Measurements from ENCODE around the gene PPP3CA. TPM values are rescaled to one million over a fixed set of nuclear protein-coding genes. Genes with fewer than 3 reads are reported as not detected.

PPP3CA gene
- total and polyA plus RNA-seq, 2 donors from 2014 or later = 6.9 to 31.5 TPM

GRCh38 chr4:101232074-101232776, 115.1 kb downstream of the PPP3CA start:
- no peak for TF ChIP-seq CTCF (IDR thresholded peaks at IDR 0.05; ENCODE audit: borderline replicate concordance, extremely low read depth, insufficient read depth)
- no peaks in the 10 kb centered on the region for H3K36me3 ChIP-seq (ENCODE audit: control insufficient read depth in 2 of 3, insufficient read depth in 3 of 3, low read length in 3 of 3)
- H3K9ac ChIP-seq (ENCODE audit: low read length in 3 of 3) = no peak overlapping the region
- intact Hi-C loops (cut with DNase I) = no loop called here
- DNase-seq = no peak
- no peak overlapping the region for H3K27ac ChIP-seq (ENCODE audit: low read depth in 2 of 2, low read length in 2 of 2)
- FAIRE-seq = peak; percentile 64
- no peaks in the 10 kb centered on the region for H3K27me3 ChIP-seq (ENCODE audit: control insufficient read depth, insufficient read depth, low read length)
- H3K4me1 ChIP-seq (ENCODE audit: control insufficient read depth in 2 of 3, insufficient read depth in 2 of 3, low read depth in 1 of 3, low read length in 3 of 3) = no peaks in the 10 kb centered on the region
- H3K4me3 ChIP-seq (ENCODE audit: low read length in 3 of 3) = no peak overlapping the region
- H3K9me3 ChIP-seq (ENCODE audit: control insufficient read depth in 2 of 3, insufficient read depth in 1 of 3, low read length in 3 of 3) = no peaks in the 10 kb centered on the region

GRCh38 chr4:101230801-101231426, 116.4 kb downstream of the PPP3CA start:
- no peaks in the 10 kb centered on the region for H3K27me3 ChIP-seq (ENCODE audit: control insufficient read depth, insufficient read depth, low read length)
- intact Hi-C loops (cut with DNase I) = no loop called here
- no peak overlapping the region for H3K27ac ChIP-seq (ENCODE audit: low read depth in 2 of 2, low read length in 2 of 2)
- no peak for DNase-seq
- H3K9me3 ChIP-seq (ENCODE audit: control insufficient read depth in 2 of 3, insufficient read depth in 1 of 3, low read length in 3 of 3) = no peaks in the 10 kb centered on the region
- no peaks in the 10 kb centered on the region for H3K4me1 ChIP-seq (ENCODE audit: control insufficient read depth in 2 of 3, insufficient read depth in 2 of 3, low read depth in 1 of 3, low read length in 3 of 3)
- no peak for TF ChIP-seq CTCF (IDR thresholded peaks at IDR 0.05; ENCODE audit: borderline replicate concordance, extremely low read depth, insufficient read depth)
- H3K9ac ChIP-seq (ENCODE audit: low read length in 3 of 3) = no peak overlapping the region
- no peaks in the 10 kb centered on the region for H3K36me3 ChIP-seq (ENCODE audit: control insufficient read depth in 2 of 3, insufficient read depth in 3 of 3, low read length in 3 of 3)
- FAIRE-seq = no peak
- no peak overlapping the region for H3K4me3 ChIP-seq (ENCODE audit: low read length in 3 of 3)

GRCh38 chr4:101229116-101229515, 118.2 kb downstream of the PPP3CA start:
- Histone ChIP-seq H3K4me1 (ENCODE audit: control insufficient read depth in 2 of 3, insufficient read depth in 2 of 3, low read depth in 1 of 3, low read length in 3 of 3) (no peaks in the 10 kb centered on the region), H3K4me3 (ENCODE audit: low read length in 3 of 3) (no peak overlapping the region), H3K36me3 (ENCODE audit: control insufficient read depth in 2 of 3, insufficient read depth in 3 of 3, low read length in 3 of 3) (no peaks in the 10 kb centered on the region), H3K9ac (ENCODE audit: low read length in 3 of 3) (no peak overlapping the region), H3K27me3 (ENCODE audit: control insufficient read depth, insufficient read depth, low read length) (no peaks in the 10 kb centered on the region), H3K27ac (ENCODE audit: low read depth in 2 of 2, low read length in 2 of 2) (no peak overlapping the region), H3K9me3 (ENCODE audit: control insufficient read depth in 2 of 3, insufficient read depth in 1 of 3, low read length in 3 of 3) (no peaks in the 10 kb centered on the region)
- no peak for TF ChIP-seq CTCF (IDR thresholded peaks at IDR 0.05; ENCODE audit: borderline replicate concordance, extremely low read depth, insufficient read depth)
- no peak for DNase-seq
- FAIRE-seq = no peak
- intact Hi-C loops (cut with DNase I) = no loop called here
